ENCODE measurements around the gene TMEM109. TPM values are rescaled to one million over a fixed set of nuclear protein-coding genes. Genes with fewer than 3 reads are reported as not detected.

The TMEM109 gene
- total and polyA plus RNA-seq, 2 of the 13 experiments (the other 11 are each of a cell fraction or from before 2014, with no cell fraction given), result 7.7 to 18.0 TPM

DNA sequence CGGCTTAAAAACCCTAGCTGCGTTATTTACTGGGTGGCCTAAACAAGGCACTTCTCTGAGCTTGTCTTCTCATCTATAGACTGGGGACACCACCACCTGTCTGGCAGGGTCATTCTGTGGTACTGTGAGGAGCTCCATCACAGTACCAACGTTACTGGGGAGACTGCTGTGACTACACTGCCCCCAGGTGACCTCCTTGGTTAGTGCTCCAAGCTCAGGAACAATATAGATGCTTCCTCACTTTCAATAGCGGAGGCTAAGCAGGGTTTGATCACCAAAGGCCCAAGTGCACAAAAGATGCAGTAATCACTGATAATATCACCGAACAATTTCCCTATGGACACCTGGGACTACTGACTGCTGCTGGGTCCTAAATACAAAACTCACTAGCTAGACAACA lies 26.4 kb upstream of the TMEM109 start (continued):
- no peak for TF ChIP-seq ZNF251 (CRISPR knock-in tag; IDR thresholded peaks at IDR 0.05)
- TF ChIP-seq TAF15 (IDR thresholded peaks at IDR 0.05; ENCODE audit: low read depth, low read length, poor library complexity, severe bottlenecking), result no peak
- TF ChIP-seq, protein P1, sequence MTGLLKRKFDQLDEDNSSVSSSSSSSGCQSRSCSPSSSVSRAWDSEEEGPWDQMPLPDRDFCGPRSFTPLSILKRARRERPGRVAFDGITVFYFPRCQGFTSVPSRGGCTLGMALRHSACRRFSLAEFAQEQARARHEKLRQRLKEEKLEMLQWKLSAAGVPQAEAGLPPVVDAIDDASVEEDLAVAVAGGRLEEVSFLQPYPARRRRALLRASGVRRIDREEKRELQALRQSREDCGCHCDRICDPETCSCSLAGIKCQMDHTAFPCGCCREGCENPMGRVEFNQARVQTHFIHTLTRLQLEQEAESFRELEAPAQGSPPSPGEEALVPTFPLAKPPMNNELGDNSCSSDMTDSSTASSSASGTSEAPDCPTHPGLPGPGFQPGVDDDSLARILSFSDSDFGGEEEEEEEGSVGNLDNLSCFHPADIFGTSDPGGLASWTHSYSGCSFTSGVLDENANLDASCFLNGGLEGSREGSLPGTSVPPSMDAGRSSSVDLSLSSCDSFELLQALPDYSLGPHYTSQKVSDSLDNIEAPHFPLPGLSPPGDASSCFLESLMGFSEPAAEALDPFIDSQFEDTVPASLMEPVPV (CRISPR knock-in tag; IDR thresholded peaks at IDR 0.05), result no peak

DNA sequence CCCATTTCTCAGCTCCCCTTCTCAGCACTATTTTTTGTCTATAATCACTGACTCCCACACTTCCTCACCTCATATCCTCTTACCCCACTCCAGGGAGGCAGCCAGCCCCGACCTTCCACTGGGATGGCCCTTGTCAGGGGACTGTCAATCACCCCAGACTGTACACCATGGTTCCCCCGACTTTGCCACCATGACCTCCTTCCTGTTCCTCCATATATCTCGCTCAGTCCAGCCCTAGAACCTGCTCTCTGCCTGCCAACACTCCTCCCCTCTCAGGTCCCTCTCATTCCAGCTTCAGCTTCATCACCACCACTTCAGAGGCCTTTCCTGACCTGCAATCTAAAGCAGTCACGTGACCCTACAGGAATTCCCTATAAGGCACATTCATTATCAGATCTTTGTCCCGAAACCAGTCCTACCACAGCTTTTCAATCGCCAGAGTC lies 24.1 kb upstream of the TMEM109 start:
- ChIA-PET CTCF (ENCODE audit: low intra/inter-chr PET ratio, low total read pairs) (interaction anchor here (4.3 kb wide), 1 partner anchor 58 kb away, joined by 81 read pairs; no protein-coding TSS in a partner anchor), POLR2A (interaction anchor here (1.0 to 1.6 kb wide), 2 partner anchors 24 to 59 kb away, joined by 3 to 5 read pairs; partner anchors contain the start of gene TMEM109)
- no peak overlapping the region for H2AFZ ChIP-seq (ENCODE audit: low read length)
- no peak overlapping the region for H3K27ac ChIP-seq (ENCODE audit: extremely low read length, insufficient read depth, low read length)
- ATAC-seq, result no peak
- H3K9me3 ChIP-seq (ENCODE audit: low read length), result no peaks in the 10 kb centered on the region
- H3K9ac ChIP-seq (ENCODE audit: insufficient read depth, low read depth, low read length), result no peak overlapping the region
- no peaks in the 10 kb centered on the region for H3K79me2 ChIP-seq (ENCODE audit: insufficient read depth, low read length)
- peaks cover 4 to 24% of the 10 kb centered on the region in 2 experiments; a peak in 4 of 5 replicates for H3K36me3 ChIP-seq (replicated peaks in 1 of 2; ENCODE audit: control insufficient read depth in 1 of 2, insufficient read depth in 2 of 2, low read length in 2 of 2)
- no peak for TF ChIP-seq SATB2 (CRISPR knock-in tag; IDR thresholded peaks at IDR 0.05)
- 0 out of 4 replicates have a peak, but pooled peaks of 1 of the 2 experiments have one; percentile 12 for TF ChIP-seq POLR2A (IDR thresholded peaks at IDR 0.05; ENCODE audit: insufficient read depth in 1 of 2, low read depth in 2 of 2, low read length in 2 of 2)
- TF ChIP-seq RBM22 (optimal IDR thresholded peaks at IDR 0.05; ENCODE audit: low read length), result peak; percentile 65
- no peak for TF ChIP-seq ZNF543 (CRISPR knock-in tag; IDR thresholded peaks at IDR 0.05)
- no peak for TF ChIP-seq ZFX (CRISPR knock-in tag; IDR thresholded peaks at IDR 0.05; ENCODE audit: low read depth)
- TF ChIP-seq CEBPG (CRISPR knock-in tag; IDR thresholded peaks at IDR 0.05), result no peak
- no peak for TF ChIP-seq ZNF546 (CRISPR knock-in tag; conservative IDR thresholded peaks at IDR 0.05)
- no peak for DNase-seq (ENCODE audit: low spot score)
- H3K4me1 ChIP-seq (ENCODE audit: insufficient read depth, low read length), result no peaks in the 10 kb centered on the region
- intact Hi-C loops (cut with micrococcal nuclease; ENCODE audit: unreplicated experiment), result loop anchor here (5.0 kb wide), 1 partner anchor 113 kb away; no protein-coding TSS in a partner anchor
- no peaks in the 10 kb centered on the region for H3K27me3 ChIP-seq (ENCODE audit: control insufficient read depth in 1 of 2, insufficient read depth in 2 of 2, low read length in 2 of 2)
- H4K20me1 ChIP-seq (ENCODE audit: insufficient read depth, low read length), result no peaks in the 10 kb centered on the region
- no peak for FAIRE-seq
- H3K4me3 ChIP-seq (replicated peaks in 1 of 3; ENCODE audit: insufficient read depth in 1 of 3, low read depth in 2 of 3, low read length in 3 of 3), result no peak overlapping the region
- 91% methylated on average over 6 of the region's 6 CpGs for WGBS (ENCODE audit: low lambda C conversion rate)
- in situ Hi-C loops (cut with HindIII; ENCODE audit: extremely low pct_ligation_motif_present, low pct_unique_long_range_greater_than_20kb), result loop anchor here (5.0 kb wide), 1 partner anchor 58 kb away; no protein-coding TSS in a partner anchor
- H3K4me2 ChIP-seq (ENCODE audit: low read depth, low read length), result no peak overlapping the region
- BruUV-seq (replicated peaks), result no TSS peak
